GM12801 (cell line): Measurements from ENCODE around the gene STXBP5L.

Source experiments
- CTCF ChIP-seq: IDR thresholded peaks from one replicate; pipeline ENCODE4 v1.5.1; 2011; ENCODE audit warnings: control low read depth; ENCODE audit not compliant: insufficient read length; ENCODE audit errors: extremely low read depth

The STXBP5L gene

DNA sequence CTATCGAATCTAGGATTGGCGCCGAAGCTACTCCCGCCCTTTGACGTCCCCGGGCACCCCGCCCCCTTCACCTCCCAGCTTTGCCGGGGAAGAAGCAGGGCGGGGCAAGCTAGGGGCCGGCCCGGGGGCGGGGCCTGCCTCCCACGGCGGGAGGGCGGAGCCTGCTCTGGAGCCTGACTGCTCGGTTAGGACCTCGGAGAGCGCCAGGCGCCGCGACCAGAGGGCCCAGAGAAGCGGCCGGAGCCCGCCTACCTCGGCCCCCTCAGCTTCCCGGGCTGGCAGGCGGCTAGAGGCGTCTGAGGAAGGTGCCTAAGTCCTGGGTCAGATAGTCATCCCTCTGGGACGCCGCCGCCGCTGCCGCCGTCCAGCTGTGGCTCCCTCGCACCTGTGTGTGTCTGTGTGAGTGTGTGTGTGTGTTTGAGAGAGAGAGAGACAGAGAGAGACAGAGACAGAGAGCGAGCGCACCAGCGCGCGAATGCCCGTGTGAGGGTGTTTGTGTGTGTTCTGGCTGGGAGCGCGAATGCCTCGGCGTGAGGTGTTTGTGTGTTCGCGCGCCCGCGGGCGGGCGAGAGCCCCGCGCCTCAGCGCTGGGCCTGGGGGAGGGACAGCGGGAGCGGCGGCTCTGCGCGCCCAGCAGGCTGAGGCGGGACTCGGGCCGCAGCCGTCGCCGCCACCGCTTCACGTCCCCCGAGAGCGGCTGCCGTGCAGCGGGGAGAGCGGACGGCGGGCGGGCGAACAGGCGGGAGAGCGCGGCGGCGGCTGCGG lies at the start of gene STXBP5L:
Gene STXBP5L, plus strand, starts transcription at position 176 of the 765 bp plus-strand sequence. CDS start 1,374 bp downstream, outside the sequence.
- TF ChIP-seq CTCF, result no peak

DNA sequence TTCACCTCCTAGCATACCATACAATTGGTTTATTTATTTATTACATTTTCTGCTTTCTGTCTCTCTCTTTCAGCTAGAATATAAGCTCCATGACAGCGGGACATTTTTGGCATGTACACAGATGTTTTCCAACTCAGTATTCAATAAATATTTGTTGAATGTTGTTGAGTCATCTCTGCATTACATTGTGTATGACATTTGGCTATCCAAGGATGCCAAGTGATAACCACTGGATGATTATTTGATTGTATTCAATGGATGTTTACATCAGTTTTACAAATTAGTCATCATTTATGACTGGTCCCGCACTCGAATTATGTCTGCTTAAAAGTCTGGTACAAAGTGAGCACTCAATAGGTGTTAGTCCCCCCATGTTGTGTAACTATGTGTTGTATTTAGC lies 49.5 kb upstream of the STXBP5L start:
- TF ChIP-seq CTCF, result no peak

DNA sequence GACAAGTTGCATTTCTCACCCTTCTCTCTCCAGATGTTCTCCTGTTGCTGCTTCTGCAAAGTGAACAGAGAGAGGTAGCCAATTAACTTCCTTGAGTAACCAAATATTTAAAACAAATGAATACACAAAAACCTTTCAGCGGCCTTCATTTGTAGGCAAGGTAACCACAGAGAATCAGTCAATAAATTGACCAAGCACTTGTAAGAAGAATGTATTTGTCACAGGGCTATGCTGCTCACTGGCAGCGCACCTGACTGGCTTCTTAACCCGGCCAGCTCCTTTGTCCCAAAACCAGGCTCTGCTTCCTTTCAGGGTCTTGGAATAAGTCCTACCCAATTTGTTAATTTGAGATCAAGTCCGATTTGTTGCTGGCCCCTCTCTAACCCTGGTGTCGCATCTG lies 43.5 kb upstream of the STXBP5L start:
- TF ChIP-seq CTCF, result no peak

DNA sequence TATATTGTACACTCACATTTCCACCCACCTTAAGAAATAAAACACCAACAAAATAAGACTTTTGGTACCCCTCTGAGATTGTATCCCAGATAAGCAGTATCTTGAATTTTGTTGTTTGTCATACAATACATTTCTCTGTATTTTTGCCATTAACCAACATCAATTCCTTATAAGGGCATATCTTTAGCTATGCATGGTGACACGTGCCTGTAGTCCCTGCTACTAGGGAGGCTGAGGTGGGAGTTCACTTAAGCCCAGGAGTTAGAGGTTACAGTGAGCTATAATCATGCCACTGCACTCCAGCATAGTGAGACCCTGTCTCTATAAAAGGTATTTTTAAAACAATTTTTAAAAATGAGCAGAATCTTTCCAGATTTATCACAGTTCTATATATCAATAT lies 32.5 kb upstream of the STXBP5L start:
- TF ChIP-seq CTCF, result no peak

DNA sequence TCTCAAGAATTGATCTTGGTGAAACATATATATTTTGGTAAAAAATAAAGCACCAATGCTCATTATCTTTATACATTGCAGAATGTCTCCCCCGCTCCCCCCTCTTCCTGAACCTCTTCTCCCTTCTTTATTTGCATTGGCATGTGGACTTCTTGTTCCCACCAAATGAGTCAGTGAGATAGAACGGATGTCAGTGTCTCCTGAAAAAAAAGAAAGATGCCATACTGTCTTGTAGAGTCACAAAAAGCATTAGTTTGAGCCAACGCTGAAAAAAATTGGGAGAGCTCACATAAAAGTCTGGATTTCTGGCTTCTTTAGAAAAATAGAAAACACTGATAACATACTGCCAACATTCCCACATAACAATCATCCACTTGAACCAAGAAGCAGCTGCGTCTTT lies 32.0 kb upstream of the STXBP5L start:
- TF ChIP-seq CTCF, result no peak

DNA sequence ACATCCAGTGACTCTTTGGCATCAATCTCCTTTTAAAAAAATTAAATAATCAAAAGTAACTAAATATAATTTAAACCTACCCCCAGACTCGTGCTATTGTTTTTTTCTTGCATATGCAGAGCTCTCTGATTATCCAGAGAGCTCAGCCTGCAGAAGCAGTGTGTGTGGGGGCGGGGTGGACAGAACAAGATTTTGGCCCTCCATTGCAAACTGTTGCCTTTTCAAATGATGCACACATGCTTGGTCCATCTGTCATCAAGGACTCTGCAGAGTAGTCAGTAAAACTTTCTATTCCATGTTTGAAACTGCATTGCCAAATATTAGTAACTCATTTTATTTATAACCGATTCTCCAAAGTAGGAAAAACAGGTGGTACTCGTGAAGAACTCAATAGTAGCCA lies 28.6 kb upstream of the STXBP5L start:
- TF ChIP-seq CTCF, result no peak

- no peak for TF ChIP-seq CTCF
Measured at GRCh38 chr3:120892921-120893320, 15.1 kb upstream of the STXBP5L start.
